Measurements from ENCODE around the gene UBE2R2. TPM values are rescaled to one million over a fixed set of nuclear protein-coding genes. Genes with fewer than 3 reads are reported as not detected.

UBE2R2 gene
- total and polyA plus RNA-seq, 2 donors from 2014 or later: 26.1 to 32.2 TPM

DNA sequence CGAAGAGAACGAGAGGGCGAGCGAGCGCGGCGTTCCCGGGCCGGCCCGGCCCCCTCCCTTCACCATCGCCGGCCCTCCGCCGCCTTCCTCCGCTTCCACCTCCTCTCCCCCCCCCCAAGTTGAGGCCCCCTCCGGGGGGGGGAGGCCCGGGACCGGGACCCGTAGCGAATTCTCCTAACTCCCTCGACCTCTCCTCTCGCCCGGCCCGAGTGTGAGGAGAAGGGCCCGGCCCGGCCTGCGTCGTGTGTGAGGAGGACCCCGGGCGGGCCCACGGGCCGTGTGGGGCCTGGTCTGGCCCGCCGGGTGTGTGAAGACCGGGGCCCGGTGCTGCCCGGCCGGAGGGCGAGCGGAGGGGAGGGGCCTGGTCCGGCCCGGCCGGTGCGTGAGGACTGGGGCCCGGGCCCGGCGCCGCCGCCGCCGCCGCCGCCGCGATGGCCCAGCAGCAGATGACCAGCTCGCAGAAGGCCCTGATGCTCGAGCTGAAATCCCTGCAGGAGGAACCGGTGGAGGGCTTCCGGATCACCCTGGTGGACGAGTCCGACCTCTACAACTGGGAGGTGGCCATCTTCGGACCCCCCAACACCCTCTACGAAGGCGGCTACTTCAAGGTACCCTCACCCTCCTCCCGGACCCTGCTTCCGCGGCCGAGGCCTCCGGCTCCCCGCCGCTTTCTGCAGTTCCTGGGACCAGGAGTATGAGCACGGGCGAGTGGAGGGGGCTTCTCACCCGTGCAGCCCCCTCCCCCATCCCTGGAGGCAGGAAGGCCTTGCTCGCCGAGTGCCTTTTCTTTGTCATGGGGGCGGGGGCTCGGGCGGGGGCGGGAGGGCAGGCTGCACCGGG, 587 bp downstream of the UBE2R2 start:
- Histone ChIP-seq H3K4me3 (ENCODE audit: low read length in 3 of 3) (peak overlapping the region; percentile 74 to 92 (median 78)), H3K9me3 (ENCODE audit: control insufficient read depth in 2 of 3, insufficient read depth in 1 of 3, low read length in 3 of 3) (no peaks in the 10 kb centered on the region), H3K4me1 (ENCODE audit: control insufficient read depth in 2 of 3, insufficient read depth in 2 of 3, low read depth in 1 of 3, low read length in 3 of 3) (peaks cover 0 to 26% (median 20%) of the 10 kb centered on the region in 3 donors), H3K9ac (ENCODE audit: low read length in 3 of 3) (peak overlapping the region; percentile 72 to 96 (median 91)), H3K27ac (ENCODE audit: low read depth in 2 of 2, low read length in 2 of 2) (peak overlapping the region; percentile 98), H3K36me3 (ENCODE audit: control insufficient read depth in 2 of 3, insufficient read depth in 3 of 3, low read length in 3 of 3) (no peaks in the 10 kb centered on the region), H3K27me3 (ENCODE audit: control insufficient read depth, insufficient read depth, low read length) (no peaks in the 10 kb centered on the region)
- intact Hi-C loops (cut with DNase I): no loop called here
- TF ChIP-seq CTCF (IDR thresholded peaks at IDR 0.05; ENCODE audit: borderline replicate concordance, extremely low read depth, insufficient read depth): no peak
- FAIRE-seq (no peak), DNase-seq (peak; percentile 77 to 90 (median 81))

GRCh38 chr9:33818167-33818846, 1.3 kb downstream of the UBE2R2 start:
- Histone ChIP-seq H3K4me3 (ENCODE audit: low read length in 3 of 3) (peak overlapping the region; percentile 74 to 92 (median 78)), H3K36me3 (ENCODE audit: control insufficient read depth in 2 of 3, insufficient read depth in 3 of 3, low read length in 3 of 3) (no peaks in the 10 kb centered on the region), H3K4me1 (ENCODE audit: control insufficient read depth in 2 of 3, insufficient read depth in 2 of 3, low read depth in 1 of 3, low read length in 3 of 3) (peaks cover 0 to 26% (median 20%) of the 10 kb centered on the region in 3 donors), H3K27ac (ENCODE audit: low read depth in 2 of 2, low read length in 2 of 2) (peak overlapping the region; percentile 98), H3K9ac (ENCODE audit: low read length in 3 of 3) (peak overlapping the region; percentile 65 to 96 (median 66)), H3K27me3 (ENCODE audit: control insufficient read depth, insufficient read depth, low read length) (no peaks in the 10 kb centered on the region), H3K9me3 (ENCODE audit: control insufficient read depth in 2 of 3, insufficient read depth in 1 of 3, low read length in 3 of 3) (no peaks in the 10 kb centered on the region)
- no peak for FAIRE-seq
- intact Hi-C loops (cut with DNase I): no loop called here
- no peak for TF ChIP-seq CTCF (IDR thresholded peaks at IDR 0.05; ENCODE audit: borderline replicate concordance, extremely low read depth, insufficient read depth)
- DNase-seq: peak in 4 of 5 donors; percentile 13 to 85 (median 60)

DNA sequence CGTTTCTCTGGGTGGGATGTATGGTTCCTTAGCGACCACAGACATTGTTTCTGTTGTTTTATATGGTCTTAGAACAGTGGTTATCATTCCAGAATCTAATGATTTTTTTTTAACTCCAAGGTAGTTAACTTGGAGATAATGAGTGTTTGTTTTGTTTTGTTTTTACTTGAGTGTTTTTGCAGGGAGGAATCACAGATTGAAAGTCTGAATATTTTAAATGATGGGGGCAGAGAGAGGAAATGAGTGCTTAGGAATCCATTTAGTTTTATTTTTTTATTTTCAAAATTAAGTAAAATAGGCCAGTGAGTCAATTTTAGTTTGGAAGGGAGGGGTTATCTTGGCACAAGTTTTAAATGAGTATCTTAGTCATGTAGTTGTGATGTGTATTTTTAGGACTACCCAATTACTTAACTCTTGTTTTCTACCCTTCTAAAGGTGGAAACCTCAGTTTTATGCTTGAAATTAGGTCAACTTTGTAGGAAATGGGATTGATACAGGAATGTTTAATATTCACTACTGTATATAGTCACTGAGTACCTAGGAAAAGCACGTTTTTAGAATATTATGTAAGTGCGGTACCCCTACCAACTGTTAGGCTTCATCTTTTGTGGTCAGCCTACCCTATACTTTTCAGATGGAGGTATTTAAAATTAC, 2.0 kb downstream of the UBE2R2 start:
- intact Hi-C loops (cut with DNase I): no loop called here
- FAIRE-seq: no peak
- Histone ChIP-seq H3K9ac (ENCODE audit: low read length in 3 of 3) (peak overlapping the region; percentile 65 to 85 (median 66)), H3K27me3 (ENCODE audit: control insufficient read depth, insufficient read depth, low read length) (no peaks in the 10 kb centered on the region), H3K27ac (ENCODE audit: low read depth in 2 of 2, low read length in 2 of 2) (peak overlapping the region; percentile 86 to 98), H3K9me3 (ENCODE audit: control insufficient read depth in 2 of 3, insufficient read depth in 1 of 3, low read length in 3 of 3) (no peaks in the 10 kb centered on the region), H3K4me1 (ENCODE audit: control insufficient read depth in 2 of 3, insufficient read depth in 2 of 3, low read depth in 1 of 3, low read length in 3 of 3) (peaks cover 0 to 23% (median 18%) of the 10 kb centered on the region in 3 donors), H3K4me3 (ENCODE audit: low read length in 3 of 3) (peak overlapping the region; percentile 74 to 92 (median 78)), H3K36me3 (ENCODE audit: control insufficient read depth in 2 of 3, insufficient read depth in 3 of 3, low read length in 3 of 3) (no peaks in the 10 kb centered on the region)
- no peak for TF ChIP-seq CTCF (IDR thresholded peaks at IDR 0.05; ENCODE audit: borderline replicate concordance, extremely low read depth, insufficient read depth)
- no peak for DNase-seq

Measured in kidney (tissue), 14 donors.